Ishikawa (cell line): ENCODE measurements around the gene CARHSP1.

Source experiments
- CEBPB ChIP-seq: IDR thresholded peaks from 2 replicates; pipeline ENCODE4 v1.6.1; 2012
- CREB1 ChIP-seq: IDR thresholded peaks from 2 replicates; pipeline ENCODE4 v1.6.1; 2012; ENCODE audit warnings: low read depth
- EGR1 ChIP-seq: IDR thresholded peaks from 2 replicates; pipeline ENCODE4 v1.6.1; 2012
- EP300 ChIP-seq: IDR thresholded peaks from 2 replicates; pipeline ENCODE4 v1.6.1; 2012; ENCODE audit warnings: borderline replicate concordance
- FOXM1 ChIP-seq: IDR thresholded peaks from 2 replicates; pipeline ENCODE4 v1.6.1; 2012; ENCODE audit warnings: low read depth, borderline replicate concordance
- NFIC ChIP-seq: IDR thresholded peaks from 2 replicates; pipeline ENCODE4 v1.6.1; 2012
- RAD21 ChIP-seq: IDR thresholded peaks from 2 replicates; pipeline ENCODE4 v1.6.1; 2012; ENCODE audit warnings: low read depth
- REST ChIP-seq: IDR thresholded peaks from 2 replicates; pipeline ENCODE4 v1.6.1; 2012; ENCODE audit warnings: low read depth, mild to moderate bottlenecking
- TAF1 ChIP-seq: IDR thresholded peaks from 2 replicates; pipeline ENCODE4 v1.6.1; 2012; ENCODE audit warnings: low read depth, mild to moderate bottlenecking
- TCF12 ChIP-seq: IDR thresholded peaks from 2 replicates; pipeline ENCODE4 v1.6.1; 2012; ENCODE audit warnings: low read depth
- TEAD4 ChIP-seq: IDR thresholded peaks from 2 replicates; pipeline ENCODE4 v1.6.1; 2012
- USF1 ChIP-seq: IDR thresholded peaks from 2 replicates; pipeline ENCODE4 v1.6.1; 2012
- YY1 ChIP-seq: IDR thresholded peaks from 2 replicates; pipeline ENCODE4 v1.6.1; 2012; ENCODE audit warnings: low read depth
- ZBTB7A ChIP-seq: IDR thresholded peaks from 2 replicates; pipeline ENCODE4 v1.6.1; 2012; ENCODE audit warnings: low read depth
- TF ChIP-seq, protein P1 (sequence below): IDR thresholded peaks from 2 replicates; pipeline ENCODE4 v1.6.1; 2012

CARHSP1 gene

DNA sequence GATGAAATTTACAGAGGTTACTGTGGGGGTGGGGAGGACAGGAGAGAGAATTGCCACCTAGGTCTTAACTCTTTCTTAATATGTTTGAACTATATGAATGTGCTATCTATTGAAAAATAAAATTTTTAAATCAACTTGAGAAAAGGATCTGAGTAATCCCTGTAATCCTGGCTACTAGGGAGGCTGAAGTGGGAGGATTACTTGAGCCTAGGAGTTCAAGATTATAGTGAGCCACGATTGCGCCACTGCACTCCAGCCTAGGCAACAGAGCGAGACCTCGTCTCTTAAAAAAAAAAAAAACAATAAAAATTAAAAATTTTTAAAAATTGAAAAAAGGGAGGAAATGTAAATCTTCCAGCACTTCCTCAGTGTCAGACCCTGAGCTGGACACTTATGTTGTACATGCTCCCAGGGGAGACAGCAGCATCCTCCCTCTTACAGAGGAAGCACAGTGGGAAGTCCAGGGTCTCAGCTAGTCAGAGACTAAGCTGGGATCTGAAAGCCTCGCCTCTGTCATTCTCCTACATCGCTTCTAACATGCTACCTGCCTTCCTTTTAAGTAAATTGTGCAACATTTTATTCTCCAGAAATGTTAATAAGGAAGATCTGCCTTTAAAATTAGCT, 49.3 kb downstream of the CARHSP1 start:
- TF ChIP-seq EGR1 (no peak), FOXM1 (no peak), USF1 (no peak), ZBTB7A (no peak), NFIC (no peak), REST (no peak)

- no peak for TF ChIP-seq ZBTB7A
- TF ChIP-seq, protein P1, sequence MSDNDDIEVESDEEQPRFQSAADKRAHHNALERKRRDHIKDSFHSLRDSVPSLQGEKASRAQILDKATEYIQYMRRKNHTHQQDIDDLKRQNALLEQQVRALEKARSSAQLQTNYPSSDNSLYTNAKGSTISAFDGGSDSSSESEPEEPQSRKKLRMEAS, result no peak
- no peak for TF ChIP-seq YY1
- no peak for TF ChIP-seq RAD21
Observed at GRCh38 chr16:8818504-8819270, 50.1 kb downstream of the CARHSP1 start.

- TF ChIP-seq RAD21 (no peak), EP300 (no peak), NFIC (no peak), USF1 (no peak), CEBPB (no peak), FOXM1 (no peak), CREB1 (no peak)
Observed at GRCh38 chr16:8816967-8817655, 51.7 kb downstream of the CARHSP1 start.

DNA sequence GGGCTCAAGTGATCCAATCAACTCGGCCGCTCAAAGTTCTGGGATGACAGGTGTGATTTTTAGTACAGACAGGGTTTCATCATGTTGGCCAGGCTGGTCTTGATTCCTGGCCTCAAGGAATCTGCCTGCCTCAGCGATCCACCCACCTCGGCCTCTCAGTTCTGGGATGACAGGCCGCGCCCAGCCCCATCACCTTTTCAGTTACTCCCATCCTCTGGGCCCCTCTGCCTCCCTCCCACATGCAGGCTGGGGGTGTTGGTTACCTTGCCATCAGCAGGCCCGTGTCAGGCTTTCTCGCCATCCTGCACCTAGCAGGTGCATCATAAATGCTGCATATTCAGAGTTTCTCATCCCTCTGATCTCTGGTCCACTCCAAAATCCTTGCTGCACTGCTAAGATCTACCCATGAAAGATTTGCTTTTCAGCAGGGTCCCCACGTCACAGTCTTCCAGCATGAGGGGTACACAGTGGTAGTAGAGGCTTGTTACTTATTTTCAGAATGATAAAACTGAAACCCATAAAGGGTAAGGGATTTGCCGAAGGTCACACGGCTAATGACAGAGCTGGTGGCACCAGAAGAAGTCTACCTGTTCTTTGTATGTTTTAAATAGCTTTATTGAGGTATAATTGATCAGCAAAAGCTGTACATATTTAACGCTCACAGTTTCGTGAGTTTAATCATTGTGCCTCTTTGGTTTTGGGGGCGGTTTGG, 54.6 kb downstream of the CARHSP1 start:
- TF ChIP-seq ZBTB7A, result no peak
- no peak for TF ChIP-seq REST
- TF ChIP-seq, protein P1, result no peak
- TF ChIP-seq TAF1, result no peak
- no peak for TF ChIP-seq TEAD4
- no peak for TF ChIP-seq YY1
- no peak for TF ChIP-seq USF1
- TF ChIP-seq FOXM1, result no peak
- no peak for TF ChIP-seq CEBPB
- TF ChIP-seq NFIC, result no peak
- TF ChIP-seq RAD21, result no peak
- no peak for TF ChIP-seq CREB1
- TF ChIP-seq TCF12, result no peak
- no peak for TF ChIP-seq EGR1
- TF ChIP-seq EP300, result no peak

DNA sequence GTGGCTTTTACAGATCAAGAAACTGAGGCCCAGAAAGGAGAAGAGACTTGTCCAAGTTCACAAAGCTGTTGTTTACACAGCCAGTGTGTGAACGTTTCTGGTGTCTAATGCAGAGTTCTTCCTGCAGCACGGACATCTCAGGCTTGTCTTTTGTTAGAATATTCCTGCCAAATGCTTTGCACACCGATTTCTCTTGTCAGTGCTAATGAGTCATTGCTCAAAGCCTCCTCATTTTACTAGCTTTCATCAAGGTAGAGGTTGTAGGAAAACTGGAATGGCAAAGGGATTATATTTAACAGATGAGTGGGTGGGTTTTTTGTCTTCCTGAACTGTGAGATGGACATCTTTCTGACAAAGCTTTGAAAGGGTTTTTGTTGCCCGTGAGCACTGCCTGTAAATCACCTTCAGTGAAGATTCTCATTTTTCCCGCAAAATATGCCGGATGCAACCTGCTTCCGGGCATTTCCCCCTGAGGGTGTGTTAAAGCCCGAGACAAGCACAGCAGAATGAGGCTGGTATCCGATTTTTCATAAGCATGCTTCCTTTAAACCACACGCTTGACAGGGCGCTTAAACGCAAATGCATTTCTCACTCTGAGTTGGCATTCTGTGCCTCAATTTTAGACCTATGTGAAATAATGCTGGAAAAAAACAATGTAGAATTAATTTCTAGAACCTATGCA, 56.5 kb downstream of the CARHSP1 start:
- TF ChIP-seq CEBPB, result no peak
- no peak for TF ChIP-seq EGR1
- no peak for TF ChIP-seq FOXM1
- no peak for TF ChIP-seq EP300
- no peak for TF ChIP-seq USF1
- TF ChIP-seq, protein P1, result no peak
- TF ChIP-seq CREB1, result no peak
- TF ChIP-seq RAD21, result no peak
- no peak for TF ChIP-seq TCF12
